GM12864 (cell line): ENCODE data around the gene USP38.
A peak's percentile ranks its signal among the peaks of the same experiment; 100 is the strongest.
"Not testable (repeated sequence)": the region's sequence is repeated elsewhere in the genome, so short reads cannot be mapped to it uniquely, and the experiment has no call there.

Experiments used
- DNase-seq: peaks from one replicate; pipeline ENCODE4 v3.0.0-alpha.2; 2011; ENCODE audit warnings: low read depth
- H3K4me3 ChIP-seq: 2 replicates; pipeline ENCODE4 v1.5.1; 2011; ENCODE audit warnings: mild to moderate bottlenecking, low read depth, low read length, control low read depth
- CTCF ChIP-seq: IDR thresholded peaks from 2 replicates; pipeline ENCODE4 v1.5.1; 2011; ENCODE audit warnings: low read depth, mild to moderate bottlenecking, moderate library complexity, low read length, control low read depth, inconsistent platforms; ENCODE audit errors: missing control alignments

USP38 gene

GRCh38 chr4:143184503-143185252 is at the start of gene USP38:
TSS of gene USP38 (plus strand) at chr4:143184917. CDS start at chr4:143185451, 534 bp downstream.
- TF ChIP-seq CTCF: peak; percentile 4
- DNase-seq: peak; percentile 89
- peak within 1 kb of the TSS; percentile 77 for H3K4me3 ChIP-seq

- H3K4me3 ChIP-seq: no peak overlapping the region
- no peak for DNase-seq
- TF ChIP-seq CTCF: no peak
Measured at GRCh38 chr4:143135358-143135757, 49.4 kb upstream of the USP38 start.

- H3K4me3 ChIP-seq: no peak overlapping the region
- no peak for TF ChIP-seq CTCF
- no peak for DNase-seq
Measured at GRCh38 chr4:143140696-143141095, 44.0 kb upstream of the USP38 start.

- no peak for TF ChIP-seq CTCF
- no peak for DNase-seq
- no peak overlapping the region for H3K4me3 ChIP-seq
Measured at GRCh38 chr4:143148521-143148920, 36.2 kb upstream of the USP38 start.

- H3K4me3 ChIP-seq: no peak overlapping the region
- DNase-seq: no peak
Measured at GRCh38 chr4:143156853-143157252, 27.9 kb upstream of the USP38 start.

GRCh38 chr4:143163614-143164013 is 21.1 kb upstream of the USP38 start:
- H3K4me3 ChIP-seq: no peak overlapping the region
- no peak for DNase-seq
- no peak for TF ChIP-seq CTCF

More at GRCh38 chr4:143156853-143157252, 27.9 kb upstream of the USP38 start:
- TF ChIP-seq CTCF: no peak

- H3K4me3 ChIP-seq: not testable (repeated sequence)
Measured at GRCh38 chr4:143166722-143167121, 18.0 kb upstream of the USP38 start.

More at GRCh38 chr4:143166722-143167121, 18.0 kb upstream of the USP38 start:
- not testable (repeated sequence) for DNase-seq
